ENCODE measurements around the gene SLC22A16. TPM values are rescaled to one million over a fixed set of nuclear protein-coding genes. Genes with fewer than 3 reads are reported as not detected.
"Not testable (repeated sequence)": the region's sequence is repeated elsewhere in the genome, so short reads cannot be mapped to it uniquely, and the experiment has no call there.

The SLC22A16 gene
- total and polyA plus RNA-seq, 9 donors: 0.15 to 3.6 (median 0.42) TPM; not detected in 3

- Histone ChIP-seq H3K4me3 (no peak overlapping the region), H3K9me3 (no peaks in the 10 kb centered on the region), H3K27ac (no peak overlapping the region), H3K4me1 (ENCODE audit: insufficient read depth) (no peaks in the 10 kb centered on the region), H3K36me3 (no peaks in the 10 kb centered on the region), H3K27me3 (no peaks in the 10 kb centered on the region)
- no peak for TF ChIP-seq EP300 (IDR thresholded peaks at IDR 0.05)
- no peak for TF ChIP-seq CTCF (IDR thresholded peaks at IDR 0.05)
- no peak for TF ChIP-seq POLR2A (IDR thresholded peaks at IDR 0.05)
- DNase-seq: no peak
- intact Hi-C loops (cut with DNase I): no loop called here
- WGBS, 3 donors: 92 to 100% (median 100%) methylated on average over 1 of the region's 1 CpG
Measured at GRCh38 chr6:110461376-110461775, 15.0 kb downstream of the SLC22A16 start.

GRCh38 chr6:110459137-110459536 is 17.3 kb downstream of the SLC22A16 start:
- 92 to 93% (median 93%) methylated on average over 2 of the region's 2 CpGs for WGBS, 3 donors
- DNase-seq: no peak

GRCh38 chr6:110458476-110458875 is 17.9 kb downstream of the SLC22A16 start:
- WGBS, 3 donors: 89 to 100% (median 90%) methylated on average over 1 of the region's 1 CpG
- intact Hi-C loops (cut with DNase I): no loop called here
- no peak overlapping the region for H3K27ac ChIP-seq

More at GRCh38 chr6:110459137-110459536, 17.3 kb downstream of the SLC22A16 start:
- Histone ChIP-seq H3K36me3 (no peaks in the 10 kb centered on the region), H3K4me3 (no peak overlapping the region), H3K9me3 (no peaks in the 10 kb centered on the region), H3K27me3 (no peaks in the 10 kb centered on the region), H3K4me1 (ENCODE audit: insufficient read depth) (no peaks in the 10 kb centered on the region), H3K27ac (no peak overlapping the region)
- intact Hi-C loops (cut with DNase I): no loop called here
- TF ChIP-seq CTCF (IDR thresholded peaks at IDR 0.05): no peak
- TF ChIP-seq POLR2A (IDR thresholded peaks at IDR 0.05): no peak
- TF ChIP-seq EP300 (IDR thresholded peaks at IDR 0.05): no peak

GRCh38 chr6:110457567-110458175 is 18.7 kb downstream of the SLC22A16 start:
- H3K9me3 ChIP-seq; DNase-seq; H3K27ac ChIP-seq; H3K36me3 ChIP-seq; H3K4me1 ChIP-seq (ENCODE audit: insufficient read depth); intact Hi-C loops (cut with DNase I); H3K4me3 ChIP-seq; H3K27me3 ChIP-seq: not testable (repeated sequence)
- 78 to 88% (median 85%) methylated on average over 8 of the region's 8 CpGs for WGBS, 3 donors

More at GRCh38 chr6:110458476-110458875, 17.9 kb downstream of the SLC22A16 start:
- no peaks in the 10 kb centered on the region for H3K4me1 ChIP-seq (ENCODE audit: insufficient read depth)
- H3K36me3 ChIP-seq: no peaks in the 10 kb centered on the region
- H3K27me3 ChIP-seq: no peaks in the 10 kb centered on the region
- no peak for DNase-seq
- H3K9me3 ChIP-seq: no peaks in the 10 kb centered on the region
- no peak overlapping the region for H3K4me3 ChIP-seq
- no peak for TF ChIP-seq EP300 (IDR thresholded peaks at IDR 0.05)
- no peak for TF ChIP-seq POLR2A (IDR thresholded peaks at IDR 0.05)
- TF ChIP-seq CTCF (IDR thresholded peaks at IDR 0.05): no peak

- DNase-seq: no peak
- Histone ChIP-seq H3K9me3 (no peaks in the 10 kb centered on the region), H3K27me3 (no peaks in the 10 kb centered on the region), H3K36me3 (no peaks in the 10 kb centered on the region), H3K4me1 (ENCODE audit: insufficient read depth) (no peaks in the 10 kb centered on the region), H3K4me3 (no peak overlapping the region), H3K27ac (no peak overlapping the region)
- intact Hi-C loops (cut with DNase I): no loop called here
- no peak for TF ChIP-seq CTCF (IDR thresholded peaks at IDR 0.05)
- TF ChIP-seq POLR2A (IDR thresholded peaks at IDR 0.05): no peak
- TF ChIP-seq EP300 (IDR thresholded peaks at IDR 0.05): no peak
- 87 to 91% (median 90%) methylated on average over 3 of the region's 3 CpGs for WGBS, 3 donors
Measured at GRCh38 chr6:110456694-110457093, 19.7 kb downstream of the SLC22A16 start.
